IPS-15b (cell line): Measurements from ENCODE around the gene SLC35E3.

ENCODE experiments used
- H3K27me3 ChIP-seq: one replicate; pipeline ENCODE4 v1.6.1; 2013; ENCODE audit warnings: low read length; ENCODE audit not compliant: control insufficient read depth, insufficient read depth
- H3K36me3 ChIP-seq: one replicate; pipeline ENCODE4 v1.6.1; 2013; ENCODE audit warnings: low read length; ENCODE audit not compliant: control insufficient read depth, insufficient read depth
- H3K4me1 ChIP-seq: one replicate; pipeline ENCODE4 v1.6.1; 2013; ENCODE audit warnings: mild to moderate bottlenecking, low read length; ENCODE audit not compliant: control insufficient read depth, insufficient read depth
- H3K4me3 ChIP-seq: one replicate; pipeline ENCODE4 v1.5.1; 2013; ENCODE audit warnings: low read depth, low read length
- H3K9ac ChIP-seq: one replicate; pipeline ENCODE4 v1.6.1; 2013; ENCODE audit warnings: low read depth, mild to moderate bottlenecking, low read length
- H3K9me3 ChIP-seq: one replicate; pipeline ENCODE4 v1.6.1; 2013; ENCODE audit warnings: mild to moderate bottlenecking, low read length; ENCODE audit not compliant: control insufficient read depth, insufficient read depth

The SLC35E3 gene

DNA sequence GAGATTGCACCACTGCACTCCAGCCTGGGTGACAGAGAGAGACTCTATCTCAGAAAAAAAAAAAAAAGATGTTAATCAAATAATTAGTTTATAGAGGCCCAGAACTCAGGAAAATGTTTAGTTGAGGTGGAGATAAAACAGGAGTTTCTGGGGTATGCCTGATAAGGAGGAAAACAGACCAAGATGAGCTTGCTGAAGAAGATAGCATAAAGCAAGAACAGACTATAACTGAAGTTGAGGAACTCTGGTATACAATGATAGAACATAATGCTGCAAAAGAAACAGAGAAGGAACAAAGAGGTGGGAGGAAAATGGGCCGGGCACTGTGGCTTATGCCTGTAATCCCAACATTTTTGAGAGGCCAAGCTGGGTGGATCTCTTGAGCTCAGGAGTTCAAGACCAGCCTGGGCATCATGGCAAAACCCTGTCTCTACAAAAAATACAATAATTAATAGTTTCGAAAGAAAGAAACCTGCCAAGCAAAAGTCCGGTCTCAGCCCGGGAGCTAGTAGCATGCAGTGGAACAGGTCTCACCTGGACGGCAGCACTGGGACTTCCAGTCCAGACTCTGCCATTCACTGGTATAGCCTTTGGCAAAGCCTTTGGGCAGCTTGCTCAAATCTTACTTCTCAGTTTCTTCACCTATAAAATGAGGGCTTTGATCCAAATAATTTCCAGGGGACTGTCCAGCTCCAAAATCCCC is 25.4 kb downstream of the SLC35E3 start:
- Histone ChIP-seq H3K27me3 (no peaks in the 10 kb centered on the region), H3K4me3 (no peak overlapping the region), H3K9me3 (no peaks in the 10 kb centered on the region), H3K36me3 (no peaks in the 10 kb centered on the region), H3K4me1 (no peaks in the 10 kb centered on the region), H3K9ac (no peak overlapping the region)

DNA sequence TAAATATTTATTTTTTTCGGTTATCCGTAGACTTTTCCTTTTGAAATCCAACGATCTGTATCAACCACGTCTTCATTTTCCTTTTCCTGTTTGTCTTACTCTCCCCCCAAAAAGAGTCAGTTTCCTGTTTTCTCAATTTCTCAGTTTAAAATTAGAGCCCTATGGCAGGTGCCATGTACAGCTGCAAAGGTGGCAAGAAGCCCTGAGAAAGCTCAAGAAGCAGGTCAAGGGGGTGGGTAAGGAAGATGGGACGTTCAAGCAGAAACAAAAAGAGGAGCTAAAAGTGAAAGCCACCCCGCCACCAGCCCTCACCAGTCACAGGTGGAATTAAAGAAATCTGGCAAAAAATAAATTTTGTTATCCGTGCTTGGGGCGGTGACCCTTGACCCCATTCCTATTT is 26.7 kb downstream of the SLC35E3 start:
- H3K36me3 ChIP-seq: no peaks in the 10 kb centered on the region
- no peaks in the 10 kb centered on the region for H3K27me3 ChIP-seq
- no peak overlapping the region for H3K4me3 ChIP-seq
- no peaks in the 10 kb centered on the region for H3K9me3 ChIP-seq
- no peak overlapping the region for H3K9ac ChIP-seq
- H3K4me1 ChIP-seq: no peaks in the 10 kb centered on the region

DNA sequence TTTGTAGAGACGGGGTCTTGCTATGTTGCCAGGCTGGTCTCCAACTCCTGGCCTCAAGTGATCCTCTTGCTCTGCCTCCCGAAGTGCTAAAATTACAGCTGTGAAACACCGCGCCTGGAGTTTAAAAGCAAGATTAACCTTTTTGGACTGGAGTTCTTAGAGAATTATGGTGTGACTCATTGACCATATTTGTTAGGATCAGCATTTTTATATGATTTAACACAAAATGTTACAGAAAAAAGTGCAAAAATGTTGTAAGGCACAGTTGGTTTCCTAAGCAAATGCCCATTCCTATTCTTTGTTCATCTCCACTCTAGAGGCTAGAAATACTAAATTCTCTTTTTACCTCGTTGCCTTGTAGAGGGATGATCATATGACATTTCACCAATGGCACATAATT is 27.6 kb downstream of the SLC35E3 start:
- H3K9ac ChIP-seq: no peak overlapping the region
- H3K4me1 ChIP-seq: no peaks in the 10 kb centered on the region
- H3K36me3 ChIP-seq: no peaks in the 10 kb centered on the region

DNA sequence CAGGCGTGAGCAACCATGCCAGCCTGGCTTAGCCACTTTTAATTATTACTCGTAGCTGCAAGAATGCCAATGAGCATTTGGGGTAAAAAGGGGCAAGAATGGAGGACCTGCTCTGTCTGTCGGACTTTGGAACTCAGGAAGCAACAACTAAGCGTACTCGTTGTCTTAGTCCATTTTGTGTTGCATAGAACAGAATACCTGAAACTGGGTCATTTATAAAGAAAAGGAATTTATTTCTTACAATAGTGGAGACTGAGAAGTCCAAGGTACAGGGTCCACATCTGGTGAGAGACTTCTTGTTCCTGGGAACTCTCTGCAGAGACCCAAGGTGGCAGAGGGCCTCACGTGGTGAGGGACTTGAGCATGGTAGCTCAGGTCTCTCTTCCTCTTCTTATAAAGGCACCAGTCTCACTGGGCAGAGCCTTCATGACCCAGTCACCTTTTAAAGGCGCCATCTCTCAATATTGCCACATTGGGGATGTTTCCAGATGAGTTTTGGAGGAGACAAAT is 29.2 kb downstream of the SLC35E3 start:
- no peak overlapping the region for H3K9ac ChIP-seq
- no peaks in the 10 kb centered on the region for H3K9me3 ChIP-seq
- H3K27me3 ChIP-seq: no peaks in the 10 kb centered on the region
- H3K4me3 ChIP-seq: no peak overlapping the region
- no peaks in the 10 kb centered on the region for H3K36me3 ChIP-seq
- no peaks in the 10 kb centered on the region for H3K4me1 ChIP-seq

More for the DNA sequence above, 27.6 kb downstream of the SLC35E3 start:
- Histone ChIP-seq H3K27me3 (no peaks in the 10 kb centered on the region), H3K4me3 (no peak overlapping the region), H3K9me3 (no peaks in the 10 kb centered on the region)

DNA sequence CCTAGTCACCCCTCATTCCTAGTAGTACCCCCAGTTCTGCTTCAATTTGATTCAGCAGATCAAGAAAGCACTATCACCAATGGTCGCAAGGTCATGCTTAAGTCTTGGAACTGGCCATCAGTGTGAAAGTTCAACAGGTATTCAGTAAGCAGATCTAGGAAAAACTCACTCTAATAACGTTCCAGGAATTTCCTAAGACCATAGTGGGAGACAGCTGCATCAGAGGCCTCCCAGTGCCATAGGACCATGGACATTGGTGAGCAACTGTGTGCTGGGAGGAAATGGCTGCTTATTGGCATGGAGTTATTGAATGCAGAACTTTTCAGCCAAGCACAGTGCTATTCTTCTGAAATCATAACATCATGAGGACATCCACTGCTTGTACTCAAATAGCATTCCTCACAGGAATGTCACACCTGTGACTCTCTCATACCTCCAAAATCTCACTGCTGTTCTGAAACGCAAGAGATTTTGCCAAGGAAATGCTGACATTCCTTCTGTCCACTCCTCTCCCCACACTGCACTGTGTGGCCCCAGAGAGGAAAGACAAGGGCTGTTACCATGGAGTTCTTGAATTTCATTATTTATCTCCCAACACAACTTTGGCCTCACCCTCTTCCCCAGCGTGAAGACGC is 31.1 kb downstream of the SLC35E3 start:
- no peak overlapping the region for H3K4me3 ChIP-seq
- H3K36me3 ChIP-seq: no peaks in the 10 kb centered on the region
- no peaks in the 10 kb centered on the region for H3K9me3 ChIP-seq
- H3K27me3 ChIP-seq: no peaks in the 10 kb centered on the region
- H3K4me1 ChIP-seq: no peaks in the 10 kb centered on the region
- no peak overlapping the region for H3K9ac ChIP-seq

DNA sequence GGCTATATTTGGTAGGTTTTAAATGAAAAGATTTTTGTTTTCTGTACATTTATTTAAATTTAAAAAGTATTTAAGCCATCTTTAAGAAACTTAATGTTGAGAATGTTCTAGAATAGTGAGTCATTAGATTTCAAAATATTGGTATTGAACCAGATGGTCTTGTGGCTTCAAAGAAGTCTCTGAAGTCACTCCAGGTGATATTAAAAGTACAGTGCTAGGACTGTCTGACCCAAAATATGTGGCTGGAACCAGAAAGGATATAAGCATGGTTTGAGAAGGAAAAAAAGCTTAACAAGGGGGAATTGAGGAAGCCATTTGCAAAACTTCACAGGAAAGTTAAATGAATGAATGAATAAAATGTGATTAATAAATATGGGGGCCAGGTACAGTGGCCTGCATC is 33.3 kb downstream of the SLC35E3 start:
- H3K4me1 ChIP-seq: no peaks in the 10 kb centered on the region
- H3K27me3 ChIP-seq: no peaks in the 10 kb centered on the region
- no peak overlapping the region for H3K4me3 ChIP-seq
- H3K36me3 ChIP-seq: no peaks in the 10 kb centered on the region
- H3K9ac ChIP-seq: no peak overlapping the region
- no peaks in the 10 kb centered on the region for H3K9me3 ChIP-seq

DNA sequence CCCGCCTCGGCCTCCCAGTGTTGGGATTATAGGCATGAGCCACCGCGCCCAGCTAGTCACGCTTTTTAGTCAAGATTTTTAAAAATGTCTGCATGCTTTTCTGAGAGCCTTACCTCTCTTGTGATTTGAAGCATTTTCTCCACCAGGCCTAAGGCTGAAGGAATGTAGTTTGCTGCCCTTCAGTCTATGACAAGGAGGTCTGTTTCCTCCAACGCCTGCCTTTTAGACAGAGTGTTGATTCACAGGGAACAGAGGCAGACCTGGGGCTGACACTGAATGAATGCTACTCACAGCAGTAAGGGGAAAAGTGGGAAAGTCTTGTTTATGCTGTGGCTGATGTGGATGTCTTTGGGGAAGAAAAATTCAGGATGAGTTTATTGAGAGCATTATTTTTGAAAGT is 34.8 kb downstream of the SLC35E3 start:
- Histone ChIP-seq H3K36me3 (no peaks in the 10 kb centered on the region), H3K9me3 (no peaks in the 10 kb centered on the region), H3K4me1 (no peaks in the 10 kb centered on the region), H3K27me3 (no peaks in the 10 kb centered on the region), H3K9ac (no peak overlapping the region), H3K4me3 (no peak overlapping the region)

DNA sequence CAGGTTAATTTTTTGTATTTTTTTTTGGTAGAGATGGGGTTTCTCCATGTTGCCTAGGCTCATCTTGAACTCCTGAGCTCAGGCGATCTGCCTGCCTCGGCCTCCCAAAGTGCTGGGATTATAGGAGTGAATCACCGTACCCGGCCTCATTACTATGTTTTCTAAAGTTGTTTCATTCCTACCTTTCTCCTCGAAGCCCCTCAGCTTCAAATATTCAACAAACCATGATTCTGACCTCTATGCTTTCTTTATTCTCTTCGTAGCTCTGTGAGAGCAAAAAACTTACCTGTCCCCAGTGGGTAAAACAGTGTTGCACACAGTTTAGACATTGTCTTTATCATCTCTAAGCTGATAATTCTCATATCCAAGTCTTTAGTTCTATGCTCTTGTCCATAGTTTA is 35.8 kb downstream of the SLC35E3 start:
- no peaks in the 10 kb centered on the region for H3K27me3 ChIP-seq
- H3K9me3 ChIP-seq: no peaks in the 10 kb centered on the region
- no peaks in the 10 kb centered on the region for H3K36me3 ChIP-seq
- no peak overlapping the region for H3K9ac ChIP-seq
- H3K4me1 ChIP-seq: no peaks in the 10 kb centered on the region
- no peak overlapping the region for H3K4me3 ChIP-seq

DNA sequence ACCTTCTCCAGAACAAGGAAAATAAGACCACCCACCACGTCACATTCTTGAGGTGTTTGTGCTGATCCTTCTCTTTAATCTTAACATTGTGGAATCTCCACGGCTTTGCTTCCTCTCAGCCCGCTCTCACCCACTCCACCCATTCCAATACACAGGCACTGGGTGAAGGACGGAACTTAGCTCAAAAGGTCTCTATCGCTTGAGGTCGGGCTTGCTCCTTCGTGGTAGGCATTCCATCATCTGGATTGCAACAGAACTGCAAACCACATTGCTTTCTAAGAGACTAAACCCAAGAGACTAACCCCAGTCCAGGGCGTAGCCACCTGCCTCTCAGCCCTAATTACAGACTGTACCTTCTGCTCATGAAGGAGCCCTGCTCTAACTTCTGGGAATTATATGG is 38.0 kb downstream of the SLC35E3 start:
- no peaks in the 10 kb centered on the region for H3K27me3 ChIP-seq
- H3K9ac ChIP-seq: no peak overlapping the region
- no peaks in the 10 kb centered on the region for H3K9me3 ChIP-seq
- no peaks in the 10 kb centered on the region for H3K36me3 ChIP-seq
- H3K4me1 ChIP-seq: no peaks in the 10 kb centered on the region
- no peak overlapping the region for H3K4me3 ChIP-seq

DNA sequence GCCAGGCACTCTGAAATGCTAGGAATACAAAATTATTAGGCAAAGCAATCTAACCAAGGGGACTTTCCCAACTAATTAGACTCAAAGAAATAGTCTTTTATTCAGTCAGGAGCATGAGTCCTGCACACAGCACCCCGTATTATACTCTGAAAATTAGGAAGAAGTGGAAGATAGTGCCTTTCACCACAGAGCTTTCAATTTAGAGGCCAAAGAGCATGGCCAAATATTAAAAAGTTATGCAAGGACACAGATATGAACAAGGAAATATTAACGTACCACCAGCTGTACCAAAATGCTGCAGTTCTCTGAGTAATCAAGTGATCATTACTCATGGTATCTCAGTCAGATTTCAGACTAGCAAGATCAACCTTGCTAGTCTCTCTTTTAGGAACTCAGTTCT is 39.4 kb downstream of the SLC35E3 start:
- Histone ChIP-seq H3K9ac (no peak overlapping the region), H3K4me1 (no peaks in the 10 kb centered on the region), H3K9me3 (no peaks in the 10 kb centered on the region), H3K4me3 (no peak overlapping the region), H3K27me3 (no peaks in the 10 kb centered on the region), H3K36me3 (no peaks in the 10 kb centered on the region)

DNA sequence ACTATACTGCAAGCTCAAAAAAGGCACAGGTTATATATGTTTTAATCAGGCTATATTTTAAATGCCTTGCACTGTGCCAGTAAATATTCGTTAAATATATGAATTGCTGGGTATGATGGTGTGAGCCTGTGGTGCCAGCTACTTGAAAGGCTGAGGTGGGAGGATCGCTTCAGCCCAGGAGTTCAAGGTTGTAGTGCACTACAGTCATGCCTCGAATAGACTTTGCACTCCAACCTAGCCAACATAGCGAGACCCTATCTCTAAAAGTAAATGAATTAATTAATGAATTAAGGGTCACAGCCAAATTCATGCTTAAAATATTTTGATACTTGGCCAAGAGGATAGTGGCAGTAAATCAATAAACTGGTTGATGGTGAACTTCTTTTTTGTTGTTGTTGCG is 39.8 kb downstream of the SLC35E3 start:
- Histone ChIP-seq H3K9me3 (no peaks in the 10 kb centered on the region), H3K4me3 (no peak overlapping the region), H3K36me3 (no peaks in the 10 kb centered on the region), H3K27me3 (no peaks in the 10 kb centered on the region), H3K4me1 (no peaks in the 10 kb centered on the region), H3K9ac (no peak overlapping the region)

DNA sequence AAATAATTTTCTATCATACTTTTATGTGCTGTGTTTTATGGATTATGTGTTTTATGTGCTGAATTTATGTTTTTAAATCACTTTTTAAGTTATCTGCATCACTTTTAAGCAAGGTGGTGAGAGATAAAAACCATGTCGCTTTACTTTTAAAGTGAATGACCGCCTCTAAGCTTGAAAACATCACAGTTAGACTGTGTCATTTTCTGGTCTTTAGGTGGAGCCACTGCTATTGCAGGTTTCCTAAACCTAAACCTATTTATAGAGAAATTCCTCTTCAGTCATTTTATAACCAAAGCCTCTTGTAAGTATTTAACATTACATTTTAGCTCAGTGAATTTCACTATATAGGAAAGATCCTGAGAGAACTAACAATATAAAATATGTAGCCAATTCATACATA is 41.0 kb downstream of the SLC35E3 start:
- Histone ChIP-seq H3K36me3 (no peaks in the 10 kb centered on the region), H3K9ac (no peak overlapping the region), H3K27me3 (no peaks in the 10 kb centered on the region), H3K4me3 (no peak overlapping the region), H3K9me3 (no peaks in the 10 kb centered on the region), H3K4me1 (no peaks in the 10 kb centered on the region)
